GM12878 (cell line): ENCODE measurements around the gene HS3ST3A1. TPM values are rescaled to one million over a fixed set of nuclear protein-coding genes. Genes with fewer than 3 reads are reported as not detected.

Experiments
- ATAC-seq: fragments of 200-7000 bp; cut with Tn5 transposase; 3 replicates; pipeline ENCODE4 v1.9.1; 2020; ENCODE audit warnings: mild to moderate bottlenecking, moderate library complexity
- BruUV-seq: library from RNA; stranded (reverse); fragments of 400-500 nt; replicated peaks from 2 replicates; lab custom pipeline; 2021; lab: Mats Ljungman, UMichigan
- CTCF ChIA-PET: fragments of 300-600 bp; sonication (Branson Sonifier 250); formaldehyde crosslinking; extraction: SDS; loops from one replicate; lab custom pipeline; 2021; ENCODE audit warnings: inconsistent platforms; lab: Yijun Ruan, JAX
- POLR2A ChIA-PET: fragments of 350-600 bp; formaldehyde crosslinking; extraction: SDS; loops from one replicate; lab custom pipeline; 2021; ENCODE audit warnings: inconsistent platforms; lab: Charles Lee
- RAD21 ChIA-PET: fragments of 300-600 bp; sonication (Branson Sonifier 250); formaldehyde crosslinking; loops from one replicate; lab custom pipeline; 2023; ENCODE audit warnings: antibody characterized with exemption; ENCODE audit not compliant: unreplicated experiment; lab: Charles Lee
- SMC1A ChIA-PET: fragments of 300-600 bp; sonication (Branson Sonifier 250); formaldehyde crosslinking; loops from one replicate; lab custom pipeline; 2023; ENCODE audit not compliant: unreplicated experiment, uncharacterized antibody; lab: Charles Lee
- DNase-seq: peaks from one replicate; pipeline ENCODE4 v3.0.0-alpha.2; 2011; ENCODE audit warnings: low read depth, low spot score
- FAIRE-seq: peaks from 3 replicates; lab custom pipeline; 2011; peaks lifted over from hg19 to GRCh38; lab: Jason Lieb, UNC
- H2AFZ ChIP-seq: 2 replicates; pipeline ENCODE4 v1.6.0; 2011; ENCODE audit warnings: low read depth, low read length, control low read depth; ENCODE audit not compliant: control insufficient read depth
- H3K27ac ChIP-seq: 2 replicates; pipeline ENCODE4 v1.5.1; 2011; ENCODE audit warnings: control low read depth; ENCODE audit not compliant: control insufficient read depth, insufficient read depth
- H3K27me3 ChIP-seq, 2 experiments: replicated peaks in 1 of 2; 2 replicates each; pipeline versions ENCODE4 v1.6.0 to v1.6.1; 2011; ENCODE audit warnings: low read length in 1 of 2; ENCODE audit not compliant: control insufficient read depth in 2 of 2, insufficient read depth in 2 of 2
- H3K36me3 ChIP-seq, 2 experiments: 2 replicates each; pipeline ENCODE4 v1.5.1; 2011; ENCODE audit warnings: low read length in 1 of 2; ENCODE audit not compliant: control insufficient read depth in 2 of 2, insufficient read depth in 2 of 2
- H3K4me1 ChIP-seq: 2 replicates; pipeline ENCODE4 v1.6.1; 2011; ENCODE audit warnings: mild to moderate bottlenecking, low read length, moderate library complexity, mixed read lengths; ENCODE audit not compliant: control insufficient read depth, insufficient read depth
- H3K4me2 ChIP-seq: 2 replicates; pipeline ENCODE4 v1.6.0; 2011; ENCODE audit warnings: control low read depth; ENCODE audit not compliant: control insufficient read depth, insufficient read depth
- H3K4me3 ChIP-seq: fragments of 200-600 bp; sonication (generic); 2 replicates; pipeline ENCODE4 v1.5.1; 2016
- H3K79me2 ChIP-seq: 2 replicates; pipeline ENCODE4 v1.6.0; 2011; ENCODE audit warnings: low read length; ENCODE audit not compliant: control insufficient read depth, insufficient read depth
- H3K9ac ChIP-seq: 2 replicates; pipeline ENCODE4 v1.8.0; 2011; ENCODE audit warnings: low read length, control low read depth, mixed read lengths; ENCODE audit not compliant: control insufficient read depth, insufficient read depth
- H3K9me3 ChIP-seq: replicated peaks from 3 replicates; pipeline ENCODE4 v1.5.1; 2011; ENCODE audit warnings: mild to moderate bottlenecking, low read length; ENCODE audit not compliant: control insufficient read depth, insufficient read depth
- H4K20me1 ChIP-seq: 2 replicates; pipeline ENCODE4 v1.6.0; 2011; ENCODE audit not compliant: control insufficient read depth, insufficient read depth
- CBFB ChIP-seq: IDR thresholded peaks from 2 replicates; pipeline ENCODE4 v1.6.1; 2016; ENCODE audit warnings: antibody characterized with exemption, low read depth
- DPF2 ChIP-seq: fragments of 450-650 bp; IDR thresholded peaks from 2 replicates; pipeline ENCODE4 v1.6.1; 2017; ENCODE audit warnings: mild to moderate bottlenecking
- GABPA ChIP-seq: IDR thresholded peaks from 2 replicates; pipeline ENCODE4 v1.6.1; 2014; ENCODE audit warnings: antibody characterized with exemption, low read depth, mild to moderate bottlenecking, inconsistent platforms
- HCFC1 ChIP-seq: fragments of 150-350 bp; IDR thresholded peaks from 2 replicates; pipeline ENCODE4 v1.6.1; 2014; ENCODE audit warnings: low read length
- IKZF2 ChIP-seq, 2 experiments: fragments of 450-650 bp; IDR thresholded peaks; 2 replicates each; pipeline ENCODE4 v1.6.1; 2017; ENCODE audit warnings: mild to moderate bottlenecking in 2 of 2, moderate library complexity in 2 of 2
- MTA3 ChIP-seq: IDR thresholded peaks from 2 replicates; pipeline ENCODE4 v1.6.1; 2012; ENCODE audit warnings: low read length, inconsistent platforms, borderline replicate concordance
- RELA ChIP-seq: fragments of 450-650 bp; IDR thresholded peaks from 2 replicates; pipeline ENCODE4 v1.8.0; 2014; ENCODE audit warnings: borderline replicate concordance; ENCODE audit not compliant: partially characterized antibody
- RFX5 ChIP-seq: IDR thresholded peaks from 2 replicates; pipeline ENCODE4 v1.6.1; 2011; ENCODE audit warnings: low read depth, low read length, improper control_type of control experiment
- SPI1 ChIP-seq: IDR thresholded peaks from 2 replicates; pipeline ENCODE4 v1.6.1; 2011; ENCODE audit warnings: low read depth, mild to moderate bottlenecking, low read length, moderate library complexity, borderline replicate concordance; ENCODE audit not compliant: insufficient read depth
- YY1 ChIP-seq: IDR thresholded peaks from 2 replicates; pipeline ENCODE4 v1.6.1; 2011; ENCODE audit warnings: low read depth, mild to moderate bottlenecking, low read length
- ZNF274 ChIP-seq: IDR thresholded peaks from one replicate; pipeline ENCODE4 v1.8.0; 2011; ENCODE audit not compliant: insufficient read length, insufficient read depth
- WGBS: methylation state at CpG from one replicate; pipeline ENCODE4 v1.1.6; 2016; ENCODE audit warnings: low lambda C conversion rate; ENCODE audit not compliant: insufficient replicate concordance, insufficient coverage; ENCODE audit errors: missing lambda C conversion rate; 5-methylcytosine and 5-hydroxymethylcytosine counted together
- in situ Hi-C: fragments of 300-500 bp; cut with MboI; formaldehyde crosslinking; loops from 9 replicates; pipeline ENCODE4 v1.14.3; 2018; ENCODE audit warnings: mixed read lengths
- intact Hi-C: fragments of 100-400 bp; cut with micrococcal nuclease; formaldehyde crosslinking; loops from one replicate; pipeline ENCODE4 v1.14.2; 2022; ENCODE audit not compliant: unreplicated experiment
- polyA plus RNA-seq, 11 experiments: library from polyadenylated mRNA; depleted of rRNA in 4 of 11; unstranded in 6 of 11; stranded (reverse) in 5 of 11; fragments of >200 nt; fragmentation: Nextera tagmentation in 4 of 11; fragmentation: Illumina TruSeq in 1 of 11; extraction: Ambion mirVana in 4 of 11; extraction: Trizol in 1 of 11; gene quantifications; 1 replicate in 1 of 11; 2 replicates in 10 of 11; pipeline versions ENCODE4 v1.2.1 to v1.2.3, GENCODE V29; 2011 to 2016; ENCODE audit warnings: inconsistent platforms in 2 of 11, missing spikeins in 2 of 11, low read depth in 1 of 11
- total RNA-seq, 4 experiments: library from RNA; depleted of rRNA in 3 of 4; stranded (reverse); fragments of >200 nt in 3 of 4; fragmentation: Illumina TruSeq in 1 of 4; extraction: Trizol in 1 of 4; gene quantifications; 2 replicates each; pipeline versions ENCODE4 v1.2.1 to v1.2.3, GENCODE V29; 2013 to 2021
- TF ChIP-seq, protein P1 (sequence below): fragments of 450-650 bp; IDR thresholded peaks from 2 replicates; pipeline ENCODE4 v1.6.1; 2018; ENCODE audit warnings: mild to moderate bottlenecking, low read depth, moderate library complexity; ENCODE audit not compliant: partially characterized antibody
- TF ChIP-seq, protein P2 (sequence below): fragments of 450-650 bp; IDR thresholded peaks from 2 replicates; pipeline ENCODE4 v1.6.1; 2017; ENCODE audit warnings: mild to moderate bottlenecking, low read depth, inconsistent platforms; ENCODE audit not compliant: poor library complexity, severe bottlenecking
- TF ChIP-seq, protein P3 (sequence below): IDR thresholded peaks from 2 replicates; pipeline ENCODE4 v1.6.1; 2011; ENCODE audit warnings: mild to moderate bottlenecking, low read depth, low read length, moderate library complexity; ENCODE audit not compliant: insufficient replicate concordance

The HS3ST3A1 gene
- total and polyA plus RNA-seq, 10 of the 15 experiments (the other 5 are each of a cell fraction or from before 2014, with no cell fraction given) = 0.24 to 0.26 TPM; not detected in 8

DNA sequence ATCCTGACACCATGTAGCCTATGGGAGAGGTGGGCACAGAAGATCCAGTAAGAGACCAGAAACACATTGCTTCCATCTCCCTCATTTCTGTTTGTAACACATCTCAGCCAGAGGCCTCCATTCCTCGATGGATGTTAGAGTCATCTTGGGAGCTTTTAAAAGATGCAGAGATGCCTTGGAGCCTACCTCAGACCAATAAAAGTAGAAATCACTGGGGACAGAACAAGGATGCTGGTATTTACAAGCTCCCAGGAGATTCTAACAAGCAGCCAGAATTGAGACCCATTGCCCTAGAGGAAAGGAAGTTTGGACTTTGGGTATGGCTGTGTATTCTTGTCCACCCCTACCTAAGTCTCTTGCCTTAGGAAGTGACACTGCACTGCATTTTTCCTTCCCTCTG lies 40.8 kb downstream of the HS3ST3A1 start (continued):
- TF ChIP-seq, protein P1, sequence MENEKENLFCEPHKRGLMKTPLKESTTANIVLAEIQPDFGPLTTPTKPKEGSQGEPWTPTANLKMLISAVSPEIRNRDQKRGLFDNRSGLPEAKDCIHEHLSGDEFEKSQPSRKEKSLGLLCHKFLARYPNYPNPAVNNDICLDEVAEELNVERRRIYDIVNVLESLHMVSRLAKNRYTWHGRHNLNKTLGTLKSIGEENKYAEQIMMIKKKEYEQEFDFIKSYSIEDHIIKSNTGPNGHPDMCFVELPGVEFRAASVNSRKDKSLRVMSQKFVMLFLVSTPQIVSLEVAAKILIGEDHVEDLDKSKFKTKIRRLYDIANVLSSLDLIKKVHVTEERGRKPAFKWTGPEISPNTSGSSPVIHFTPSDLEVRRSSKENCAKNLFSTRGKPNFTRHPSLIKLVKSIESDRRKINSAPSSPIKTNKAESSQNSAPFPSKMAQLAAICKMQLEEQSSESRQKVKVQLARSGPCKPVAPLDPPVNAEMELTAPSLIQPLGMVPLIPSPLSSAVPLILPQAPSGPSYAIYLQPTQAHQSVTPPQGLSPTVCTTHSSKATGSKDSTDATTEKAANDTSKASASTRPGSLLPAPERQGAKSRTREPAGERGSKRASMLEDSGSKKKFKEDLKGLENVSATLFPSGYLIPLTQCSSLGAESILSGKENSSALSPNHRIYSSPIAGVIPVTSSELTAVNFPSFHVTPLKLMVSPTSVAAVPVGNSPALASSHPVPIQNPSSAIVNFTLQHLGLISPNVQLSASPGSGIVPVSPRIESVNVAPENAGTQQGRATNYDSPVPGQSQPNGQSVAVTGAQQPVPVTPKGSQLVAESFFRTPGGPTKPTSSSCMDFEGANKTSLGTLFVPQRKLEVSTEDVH = no peak
- TF ChIP-seq MTA3 (no peak), RELA (no peak), ZNF274 (no peak)

DNA sequence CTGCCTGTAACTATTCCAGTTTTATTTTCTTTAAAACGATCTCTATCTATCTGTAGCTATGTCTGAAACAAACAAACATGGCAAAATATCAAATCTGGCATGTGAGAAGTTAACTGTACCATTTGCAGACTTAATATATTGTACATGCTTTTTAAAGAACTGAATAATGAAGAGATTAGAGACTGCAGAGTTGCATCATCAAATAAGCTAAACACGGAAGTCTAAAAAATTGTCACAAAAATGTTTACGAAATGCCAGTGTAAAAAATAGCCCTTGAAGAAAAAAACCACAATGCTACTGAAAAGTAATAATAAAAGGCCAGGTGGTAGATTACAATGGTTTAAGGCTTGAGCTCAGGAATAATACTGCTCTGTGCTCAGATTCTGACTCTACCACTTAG lies 43.1 kb downstream of the HS3ST3A1 start:
- no peaks in the 10 kb centered on the region for H3K79me2 ChIP-seq
- intact Hi-C loops = no loop called here
- ChIA-PET CTCF (interaction anchor here (1.5 kb wide), 1 partner anchor 222 kb away, joined by 5 read pairs; no protein-coding TSS in a partner anchor), RAD21 (no interaction called here), POLR2A (no interaction called here), SMC1A (interaction anchor here (0.7 to 1.7 kb wide), 4 partner anchors 8 to 222 kb away, joined by 3 to 5 read pairs (median 4); no protein-coding TSS in a partner anchor)
- TF ChIP-seq YY1 = no peak
- TF ChIP-seq HCFC1 = no peak
- TF ChIP-seq, protein P2, sequence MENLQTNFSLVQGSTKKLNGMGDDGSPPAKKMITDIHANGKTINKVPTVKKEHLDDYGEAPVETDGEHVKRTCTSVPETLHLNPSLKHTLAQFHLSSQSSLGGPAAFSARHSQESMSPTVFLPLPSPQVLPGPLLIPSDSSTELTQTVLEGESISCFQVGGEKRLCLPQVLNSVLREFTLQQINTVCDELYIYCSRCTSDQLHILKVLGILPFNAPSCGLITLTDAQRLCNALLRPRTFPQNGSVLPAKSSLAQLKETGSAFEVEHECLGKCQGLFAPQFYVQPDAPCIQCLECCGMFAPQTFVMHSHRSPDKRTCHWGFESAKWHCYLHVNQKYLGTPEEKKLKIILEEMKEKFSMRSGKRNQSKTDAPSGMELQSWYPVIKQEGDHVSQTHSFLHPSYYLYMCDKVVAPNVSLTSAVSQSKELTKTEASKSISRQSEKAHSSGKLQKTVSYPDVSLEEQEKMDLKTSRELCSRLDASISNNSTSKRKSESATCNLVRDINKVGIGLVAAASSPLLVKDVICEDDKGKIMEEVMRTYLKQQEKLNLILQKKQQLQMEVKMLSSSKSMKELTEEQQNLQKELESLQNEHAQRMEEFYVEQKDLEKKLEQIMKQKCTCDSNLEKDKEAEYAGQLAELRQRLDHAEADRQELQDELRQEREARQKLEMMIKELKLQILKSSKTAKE = no peak
- no peak for TF ChIP-seq CBFB
- TF ChIP-seq RFX5 = no peak
- TF ChIP-seq ZNF274 = no peak
- TF ChIP-seq, protein P3, sequence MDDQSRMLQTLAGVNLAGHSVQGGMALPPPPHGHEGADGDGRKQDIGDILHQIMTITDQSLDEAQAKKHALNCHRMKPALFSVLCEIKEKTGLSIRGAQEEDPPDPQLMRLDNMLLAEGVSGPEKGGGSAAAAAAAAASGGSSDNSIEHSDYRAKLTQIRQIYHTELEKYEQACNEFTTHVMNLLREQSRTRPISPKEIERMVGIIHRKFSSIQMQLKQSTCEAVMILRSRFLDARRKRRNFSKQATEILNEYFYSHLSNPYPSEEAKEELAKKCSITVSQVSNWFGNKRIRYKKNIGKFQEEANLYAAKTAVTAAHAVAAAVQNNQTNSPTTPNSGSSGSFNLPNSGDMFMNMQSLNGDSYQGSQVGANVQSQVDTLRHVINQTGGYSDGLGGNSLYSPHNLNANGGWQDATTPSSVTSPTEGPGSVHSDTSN = no peak
- TF ChIP-seq IKZF2 (IDR thresholded peaks at IDR 0.05) = no peak
- TF ChIP-seq GABPA = no peak
- no peak for TF ChIP-seq SPI1
- TF ChIP-seq DPF2 = no peak
- no peak overlapping the region for H3K27ac ChIP-seq
- H4K20me1 ChIP-seq = no peaks in the 10 kb centered on the region
- no TSS peak for BruUV-seq
- no peaks in the 10 kb centered on the region; the same call in 2 of the 3 replicates for H3K9me3 ChIP-seq
- ATAC-seq (no peak), FAIRE-seq (no peak), DNase-seq (no peak)
- no peak overlapping the region for H3K4me3 ChIP-seq
- H2AFZ ChIP-seq = no peak overlapping the region
- H3K36me3 ChIP-seq = no peaks in the 10 kb centered on the region
- no peak overlapping the region for H3K4me2 ChIP-seq
- WGBS = 10% methylated on average over 3 of the region's 3 CpGs
- no peak overlapping the region for H3K9ac ChIP-seq
- no peaks in the 10 kb centered on the region for H3K4me1 ChIP-seq
- in situ Hi-C loops = no loop called here
- no peaks in the 10 kb centered on the region for H3K27me3 ChIP-seq
